ENCODE measurements around the gene IGFBPL1.

The IGFBPL1 gene

GRCh38 chr9:38357350-38358114 lies 66.7 kb downstream of the IGFBPL1 start:
- DNase-seq (ENCODE audit: low spot score), result no peak

DNA sequence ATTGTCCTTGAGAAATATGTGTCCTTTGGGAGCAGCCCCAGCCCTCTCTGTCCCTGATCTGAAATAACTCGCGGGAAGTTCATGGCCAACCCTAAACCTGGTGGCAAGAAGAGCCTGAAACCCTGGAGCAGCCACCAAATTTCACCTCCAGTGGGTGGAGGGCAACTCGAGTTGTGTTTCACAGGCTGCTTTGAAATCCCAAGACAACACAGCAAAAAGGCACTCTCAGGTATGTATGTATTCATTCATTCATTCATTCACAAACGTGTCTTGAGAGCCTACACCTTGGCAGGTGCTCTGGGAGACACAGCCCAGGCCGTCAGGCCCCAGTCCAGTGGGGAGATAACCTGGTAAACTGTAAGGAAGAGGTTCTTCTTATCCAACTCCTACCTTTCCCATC lies 67.4 kb downstream of the IGFBPL1 start:
- DNase-seq (ENCODE audit: low spot score), result no peak
